Endothelial cell of umbilical vein (primary cell): Measurements from ENCODE around the gene ETF1. TPM values are rescaled to one million over a fixed set of nuclear protein-coding genes. Genes with fewer than 3 reads are reported as not detected.

Experiments
- BruUV-seq: library from RNA; stranded (reverse); fragments of 400-500 nt; replicated peaks from 2 replicates; lab custom pipeline; 2021; lab: Mats Ljungman, UMichigan
- CTCF ChIA-PET: fragments of 300-600, 350-600 bp; sonication (Branson Sonifier 250); formaldehyde crosslinking; loops from one replicate; lab custom pipeline; 2021; ENCODE audit warnings: antibody characterized with exemption, inconsistent platforms; lab: Charles Lee
- POLR2A ChIA-PET: fragments of 300-600, 350-600 bp; sonication (Branson Sonifier 250); formaldehyde crosslinking; loops from one replicate; lab custom pipeline; 2021; ENCODE audit warnings: antibody characterized with exemption, inconsistent platforms; lab: Charles Lee
- DNase-seq: peaks from one replicate; pipeline ENCODE4 v3.0.0-alpha.2; 2011; ENCODE audit warnings: low read depth, low spot score
- FAIRE-seq: peaks from 2 replicates; lab custom pipeline; 2011; peaks lifted over from hg19 to GRCh38; lab: Jason Lieb, UNC
- H2AFZ ChIP-seq: 2 replicates; pipeline ENCODE4 v1.6.0; 2012; ENCODE audit warnings: low read depth, low read length, control low read depth, inconsistent platforms
- H3K27ac ChIP-seq: 2 replicates; pipeline ENCODE4 v1.5.1; 2011; ENCODE audit warnings: low read depth, mild to moderate bottlenecking, control low read depth, low read length, moderate library complexity; ENCODE audit not compliant: insufficient read depth
- H3K27me3 ChIP-seq, 2 experiments: 2 replicates each; pipeline versions ENCODE4 v1.6.0 to v1.6.1; 2011; ENCODE audit warnings: low read length in 2 of 2, mixed read lengths in 1 of 2; ENCODE audit not compliant: control insufficient read depth in 2 of 2, insufficient read depth in 2 of 2
- H3K36me3 ChIP-seq, 2 experiments: 2 replicates in 1 of 2; 3 replicates in 1 of 2; pipeline ENCODE4 v1.5.1; 2011; ENCODE audit warnings: low read length in 2 of 2, mild to moderate bottlenecking in 1 of 2, moderate library complexity in 1 of 2; ENCODE audit not compliant: control insufficient read depth in 2 of 2, insufficient read depth in 2 of 2; ENCODE audit errors: extremely low read depth in 1 of 2
- H3K4me1 ChIP-seq: 3 replicates; pipeline ENCODE4 v1.5.1; 2011; ENCODE audit warnings: mild to moderate bottlenecking, low read length; ENCODE audit not compliant: control insufficient read depth, insufficient read depth; ENCODE audit errors: extremely low read depth
- H3K4me2 ChIP-seq: 2 replicates; pipeline ENCODE4 v1.6.1; 2011; ENCODE audit warnings: low read length, control low read depth, mixed read lengths; ENCODE audit not compliant: insufficient read depth
- H3K4me3 ChIP-seq, 3 experiments: fragments of 200-600 bp in 1 of 3; sonication (generic), shearing (Covaris generic) in 1 of 3; replicated peaks in 1 of 3; 2 replicates each; pipeline ENCODE4 v1.5.1; 2011 to 2016; ENCODE audit warnings: control low read depth in 3 of 3, low read length in 3 of 3, mild to moderate bottlenecking in 2 of 3, inconsistent platforms in 1 of 3, low read depth in 1 of 3, moderate library complexity in 1 of 3; ENCODE audit not compliant: insufficient read depth in 1 of 3
- H3K79me2 ChIP-seq: 2 replicates; pipeline ENCODE4 v1.6.0; 2012; ENCODE audit warnings: low read length, inconsistent platforms; ENCODE audit not compliant: control insufficient read depth, insufficient read depth
- H3K9ac ChIP-seq: replicated peaks from 2 replicates; pipeline ENCODE3; 2011; ENCODE audit warnings: low read length, control low read depth; ENCODE audit not compliant: insufficient read depth; ENCODE audit errors: extremely low read depth
- H3K9me1 ChIP-seq: replicated peaks from 3 replicates; pipeline ENCODE4 v1.6.0; 2011; ENCODE audit warnings: mild to moderate bottlenecking, low read length; ENCODE audit not compliant: control insufficient read depth, insufficient read depth; ENCODE audit errors: extremely low read depth
- H3K9me3 ChIP-seq: replicated peaks from 2 replicates; pipeline ENCODE4 v1.5.1; 2012; ENCODE audit warnings: low read length, inconsistent platforms; ENCODE audit not compliant: control insufficient read depth, insufficient read depth
- H4K20me1 ChIP-seq: replicated peaks from 2 replicates; pipeline ENCODE3; 2011; ENCODE audit warnings: mild to moderate bottlenecking, low read length; ENCODE audit not compliant: control insufficient read depth, insufficient read depth; ENCODE audit errors: extremely low read depth
- CTCF ChIP-seq, 2 donors: IDR thresholded peaks; 1 replicate in 1 of 2; 2 replicates in 1 of 2; pipeline ENCODE4 v1.5.1; 2011; ENCODE audit warnings: low read length in 2 of 2, mild to moderate bottlenecking in 2 of 2, moderate library complexity in 2 of 2, control low read depth in 1 of 2, inconsistent platforms in 1 of 2, low read depth in 1 of 2; ENCODE audit not compliant: insufficient read depth in 1 of 2; ENCODE audit errors: extremely low read depth in 1 of 2
- EZH2 ChIP-seq: IDR thresholded peaks from 2 replicates; pipeline ENCODE4 v1.6.1; 2012; ENCODE audit warnings: borderline replicate concordance, low read depth, mild to moderate bottlenecking, moderate library complexity, low read length, inconsistent platforms; ENCODE audit not compliant: severe bottlenecking
- FOS ChIP-seq: IDR thresholded peaks from 2 replicates; pipeline ENCODE4 v1.6.1; 2011; ENCODE audit warnings: mild to moderate bottlenecking, low read length, moderate library complexity, borderline replicate concordance; ENCODE audit not compliant: insufficient read depth
- GATA2 ChIP-seq: IDR thresholded peaks from 2 replicates; pipeline ENCODE4 v1.7.0; 2011; ENCODE audit warnings: low read depth, mild to moderate bottlenecking, moderate library complexity, mixed read lengths, low read length; ENCODE audit not compliant: insufficient read length, insufficient read depth
- JUN ChIP-seq: IDR thresholded peaks from 2 replicates; pipeline ENCODE4 v1.6.1; 2011; ENCODE audit warnings: borderline replicate concordance, low read depth; ENCODE audit not compliant: insufficient read length, insufficient read depth
- MAX ChIP-seq: IDR thresholded peaks from 2 replicates; pipeline ENCODE4 v1.6.1; 2011; ENCODE audit not compliant: insufficient read depth, insufficient read length
- MYC ChIP-seq: IDR thresholded peaks from one replicate; pipeline ENCODE4 v1.6.1; 2011; ENCODE audit warnings: mild to moderate bottlenecking, low read depth, low read length
- POLR2A ChIP-seq: IDR thresholded peaks from 2 replicates; pipeline ENCODE4 v1.6.1; 2012; ENCODE audit warnings: low read depth, mild to moderate bottlenecking, control low read depth, low read length
- POLR2AphosphoS5 ChIP-seq: IDR thresholded peaks from 2 replicates; pipeline ENCODE4 v1.6.1; 2012; ENCODE audit warnings: low read depth, mild to moderate bottlenecking, control low read depth, low read length, moderate library complexity; ENCODE audit not compliant: insufficient read depth
- dilution Hi-C: fragments of 300-500 bp; cut with MboI; formaldehyde crosslinking; loops from one replicate; pipeline ENCODE4 v1.15.0; 2019; ENCODE audit warnings: low sequenced_read_pairs; ENCODE audit not compliant: extremely low pct_ligation_motif_present
- intact Hi-C: fragments of 100-400 bp; cut with micrococcal nuclease; formaldehyde crosslinking; loops from one replicate; pipeline ENCODE4 v1.10.0; 2022
- polyA plus RNA-seq, 4 experiments: library from polyadenylated mRNA; depleted of rRNA in 3 of 4; stranded (reverse) in 3 of 4; unstranded in 1 of 4; fragments of >200 nt; gene quantifications; 2 replicates each; pipeline versions ENCODE4 v1.2.1 to v1.2.3, GENCODE V29; 2011 to 2012; ENCODE audit warnings: missing spikeins in 1 of 4
- total RNA-seq: library from RNA; stranded (reverse); gene quantifications from 2 replicates; pipeline ENCODE4 v1.2.3, GENCODE V29; 2021

Gene ETF1
- total and polyA plus RNA-seq, 2 donors (not counting 3 experiments of a cell fraction or from before 2014, with no cell fraction given), result 32.9 to 114 TPM

GRCh38 chr5:138569782-138570181, 26.7 kb upstream of the ETF1 start:
- Histone ChIP-seq H3K9me1 (no peaks in the 10 kb centered on the region), H3K27me3 (no peaks in the 10 kb centered on the region), H3K27ac (no peak overlapping the region), H2AFZ (no peak overlapping the region), H3K36me3 (peaks cover 42 to 50% of the 10 kb centered on the region in 2 experiments), H3K4me2 (no peak overlapping the region), H3K4me1 (peaks cover 10% of the 10 kb centered on the region), H3K4me3 (no peak overlapping the region), H3K79me2 (peaks cover 68% of the 10 kb centered on the region), H3K9ac (no peak overlapping the region), H3K9me3 (no peaks in the 10 kb centered on the region), H4K20me1 (no peaks in the 10 kb centered on the region)
- intact Hi-C loops (no loop called here), dilution Hi-C loops (no loop called here)
- no TSS peak for BruUV-seq
- POLR2A ChIA-PET, result no interaction called here
- TF ChIP-seq MAX (no peak), JUN (no peak), FOS (no peak), CTCF (IDR thresholded peaks at IDR 0.05; ENCODE audit: extremely low read depth in 1 of 2, insufficient read depth in 1 of 2, low read depth in 1 of 2, low read length in 2 of 2) (no peak), MYC (no peak), GATA2 (no peak), POLR2A (no peak), EZH2 (no peak), POLR2AphosphoS5 (no peak)
- no peak for DNase-seq
- CTCF ChIA-PET, result interaction anchor here (1.2 to 1.3 kb wide), 2 partner anchors 10 to 22 kb away, joined by 3 to 4 read pairs; no protein-coding TSS in a partner anchor
- FAIRE-seq, result no peak
